Fibroblast of pulmonary artery (primary cell): ENCODE results near the gene MEGF9.
"Not testable (repeated sequence)": the region's sequence is repeated elsewhere in the genome, so short reads cannot be mapped to it uniquely, and the experiment has no call there.

Experiments
- DNase-seq: peaks from one replicate; pipeline ENCODE4 v3.0.0-alpha.2; 2010; ENCODE audit warnings: low read depth
- H3K4me3 ChIP-seq: replicated peaks from 2 replicates; pipeline ENCODE4 v1.5.1; 2011; ENCODE audit warnings: low read depth, mild to moderate bottlenecking, control low read depth, low read length, moderate library complexity
- CTCF ChIP-seq: IDR thresholded peaks from 2 replicates; pipeline ENCODE4 v1.5.1; 2011; ENCODE audit warnings: mild to moderate bottlenecking, control low read depth, low read length, inconsistent platforms; ENCODE audit errors: missing control alignments

MEGF9 gene

GRCh38 chr9:120559546-120559945 lies 154.7 kb downstream of the MEGF9 start:
- no peak overlapping the region for H3K4me3 ChIP-seq
- TF ChIP-seq CTCF = no peak
- no peak for DNase-seq

GRCh38 chr9:120558454-120558853 lies 155.8 kb downstream of the MEGF9 start:
- TF ChIP-seq CTCF = no peak
- no peak overlapping the region for H3K4me3 ChIP-seq
- DNase-seq = no peak

GRCh38 chr9:120557205-120557604 lies 157.1 kb downstream of the MEGF9 start:
- H3K4me3 ChIP-seq = no peak overlapping the region
- no peak for DNase-seq
- TF ChIP-seq CTCF = no peak

GRCh38 chr9:120556775-120557174 lies 157.5 kb downstream of the MEGF9 start:
- no peak for DNase-seq
- TF ChIP-seq CTCF = no peak
- H3K4me3 ChIP-seq = no peak overlapping the region

- no peak for DNase-seq
- no peak for TF ChIP-seq CTCF
Measured at GRCh38 chr9:120555839-120556238, 158.4 kb downstream of the MEGF9 start.

GRCh38 chr9:120552210-120552704 lies 162.0 kb downstream of the MEGF9 start:
- not testable (repeated sequence) for DNase-seq, H3K4me3 ChIP-seq

More at GRCh38 chr9:120555839-120556238, 158.4 kb downstream of the MEGF9 start:
- H3K4me3 ChIP-seq = no peak overlapping the region
